Activated CD4-positive, alpha-beta T cell treated with anti-CD3 and anti-CD28 coated beads, Interleukin-2, amount 50 U/mL, for 24 hours (primary cell): ENCODE measurements around the gene STS.

Experiments
- DNase-seq, 2 donors: peaks; one replicate each; pipeline ENCODE4 v3.0.0-alpha.2; 2020; ENCODE audit warnings: low read depth in 1 of 2, low spot score in 1 of 2

STS gene

GRCh38 chrX:7139202-7140081 lies 8.1 kb upstream of the STS start:
- DNase-seq = no peak

GRCh38 chrX:7143076-7143475 lies 4.4 kb upstream of the STS start:
- no peak for DNase-seq

- DNase-seq = no peak
Observed at GRCh38 chrX:7143941-7144525, 3.5 kb upstream of the STS start.

- DNase-seq = no peak
Observed at GRCh38 chrX:7145454-7145853, 2.1 kb upstream of the STS start.

GRCh38 chrX:7146020-7146702 lies 1.4 kb upstream of the STS start:
- DNase-seq = no peak

GRCh38 chrX:7146703-7147412 lies 654 bp upstream of the STS start:
- DNase-seq = no peak

- DNase-seq = peak; percentile 58 to 62
Observed at GRCh38 chrX:7147978-7148854, 704 bp downstream of the STS start, which contains the start of gene PUDP. TSS of gene PUDP (minus strand) at chrX:7148153. CDS start at chrX:7148113, 40 bp downstream.

GRCh38 chrX:7149411-7149810 lies 1.9 kb downstream of the STS start:
- no peak for DNase-seq

GRCh38 chrX:7153231-7153630 lies 5.7 kb downstream of the STS start:
- no peak for DNase-seq

GRCh38 chrX:7154041-7154597 lies 6.6 kb downstream of the STS start:
- no peak for DNase-seq

GRCh38 chrX:7155163-7155562 lies 7.7 kb downstream of the STS start:
- no peak for DNase-seq

- no peak for DNase-seq
Observed at GRCh38 chrX:7156879-7157278, 9.4 kb downstream of the STS start.

- no peak for DNase-seq
Observed at GRCh38 chrX:7158468-7158990, 11.0 kb downstream of the STS start.

- no peak for DNase-seq
Observed at GRCh38 chrX:7159149-7159861, 11.8 kb downstream of the STS start.

GRCh38 chrX:7163146-7163677 lies 15.7 kb downstream of the STS start:
- no peak for DNase-seq

GRCh38 chrX:7164174-7164573 lies 16.7 kb downstream of the STS start:
- no peak for DNase-seq

GRCh38 chrX:7168371-7168770 lies 20.9 kb downstream of the STS start:
- DNase-seq = no peak

GRCh38 chrX:7169627-7170026 lies 22.1 kb downstream of the STS start:
- DNase-seq = no peak

- no peak for DNase-seq
Observed at GRCh38 chrX:7170898-7171297, 23.4 kb downstream of the STS start.
